GM12801 (cell line): Measurements from ENCODE around the gene IQCK.

Source experiments
- TF ChIP-seq, protein P1 (sequence below): IDR thresholded peaks from one replicate; pipeline ENCODE4 v1.5.1; 2011; ENCODE audit warnings: control low read depth; ENCODE audit not compliant: insufficient read length; ENCODE audit errors: extremely low read depth

The IQCK gene

DNA sequence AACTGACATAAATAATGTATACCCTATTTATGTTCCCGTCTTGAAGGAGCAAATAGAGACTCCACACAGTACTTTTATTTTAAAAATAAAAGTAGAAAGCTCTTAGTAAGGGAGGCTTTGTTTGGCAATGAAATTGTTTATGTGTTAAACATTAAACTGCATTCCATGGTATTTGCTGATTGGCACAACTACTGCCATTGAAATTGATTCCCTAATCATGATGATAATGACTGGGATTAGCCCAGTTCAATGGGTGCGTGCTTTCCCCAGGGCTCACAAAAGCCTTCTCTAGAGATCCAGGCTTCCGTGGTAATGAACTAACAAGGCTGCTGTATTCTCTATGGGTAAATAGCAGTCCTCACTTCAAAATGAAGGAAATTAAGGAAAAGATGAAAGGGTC lies 99.1 kb downstream of the IQCK start:
- TF ChIP-seq, protein P1, sequence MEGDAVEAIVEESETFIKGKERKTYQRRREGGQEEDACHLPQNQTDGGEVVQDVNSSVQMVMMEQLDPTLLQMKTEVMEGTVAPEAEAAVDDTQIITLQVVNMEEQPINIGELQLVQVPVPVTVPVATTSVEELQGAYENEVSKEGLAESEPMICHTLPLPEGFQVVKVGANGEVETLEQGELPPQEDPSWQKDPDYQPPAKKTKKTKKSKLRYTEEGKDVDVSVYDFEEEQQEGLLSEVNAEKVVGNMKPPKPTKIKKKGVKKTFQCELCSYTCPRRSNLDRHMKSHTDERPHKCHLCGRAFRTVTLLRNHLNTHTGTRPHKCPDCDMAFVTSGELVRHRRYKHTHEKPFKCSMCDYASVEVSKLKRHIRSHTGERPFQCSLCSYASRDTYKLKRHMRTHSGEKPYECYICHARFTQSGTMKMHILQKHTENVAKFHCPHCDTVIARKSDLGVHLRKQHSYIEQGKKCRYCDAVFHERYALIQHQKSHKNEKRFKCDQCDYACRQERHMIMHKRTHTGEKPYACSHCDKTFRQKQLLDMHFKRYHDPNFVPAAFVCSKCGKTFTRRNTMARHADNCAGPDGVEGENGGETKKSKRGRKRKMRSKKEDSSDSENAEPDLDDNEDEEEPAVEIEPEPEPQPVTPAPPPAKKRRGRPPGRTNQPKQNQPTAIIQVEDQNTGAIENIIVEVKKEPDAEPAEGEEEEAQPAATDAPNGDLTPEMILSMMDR: no peak

GRCh38 chr16:19817875-19818274 lies 99.8 kb downstream of the IQCK start:
- TF ChIP-seq, protein P1: no peak

DNA sequence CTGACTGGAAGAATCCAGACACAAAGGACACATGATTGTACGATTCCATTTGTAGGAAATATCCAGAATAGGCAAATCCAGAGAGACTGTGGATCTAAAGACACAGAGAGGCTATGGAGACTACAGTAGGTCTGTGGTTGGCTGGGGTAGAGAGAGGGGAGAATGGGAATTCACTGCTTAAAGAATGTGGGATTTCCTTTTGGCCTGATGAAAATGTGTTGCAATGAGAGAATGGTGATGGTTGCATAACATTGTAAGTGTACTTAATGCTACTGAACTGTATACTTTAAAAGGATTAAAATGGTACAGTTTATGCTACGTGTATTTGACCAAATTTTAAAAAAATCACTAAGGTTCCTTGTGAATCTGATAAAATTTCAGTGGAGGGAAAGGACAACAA lies 104.5 kb downstream of the IQCK start:
- TF ChIP-seq, protein P1: no peak

DNA sequence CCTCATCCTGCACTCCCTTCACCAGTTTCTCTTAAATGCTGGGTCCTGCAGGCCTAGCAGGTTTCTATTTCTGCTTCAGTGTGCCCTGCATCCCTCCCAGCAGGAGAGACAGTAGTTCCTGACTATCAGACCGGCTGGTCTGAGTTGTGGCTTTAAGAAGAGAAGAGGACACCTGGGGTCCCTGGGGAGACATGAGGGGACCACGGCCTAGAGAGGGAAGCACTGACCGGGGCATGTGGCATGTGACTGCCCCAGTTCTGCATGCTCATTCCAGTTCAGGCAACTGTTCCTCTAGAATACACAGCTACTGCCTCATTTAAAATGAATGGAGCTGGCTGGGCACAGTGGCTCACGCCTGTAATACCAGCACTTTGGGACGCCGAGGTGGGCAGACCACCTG lies 105.3 kb downstream of the IQCK start:
- TF ChIP-seq, protein P1: no peak

DNA sequence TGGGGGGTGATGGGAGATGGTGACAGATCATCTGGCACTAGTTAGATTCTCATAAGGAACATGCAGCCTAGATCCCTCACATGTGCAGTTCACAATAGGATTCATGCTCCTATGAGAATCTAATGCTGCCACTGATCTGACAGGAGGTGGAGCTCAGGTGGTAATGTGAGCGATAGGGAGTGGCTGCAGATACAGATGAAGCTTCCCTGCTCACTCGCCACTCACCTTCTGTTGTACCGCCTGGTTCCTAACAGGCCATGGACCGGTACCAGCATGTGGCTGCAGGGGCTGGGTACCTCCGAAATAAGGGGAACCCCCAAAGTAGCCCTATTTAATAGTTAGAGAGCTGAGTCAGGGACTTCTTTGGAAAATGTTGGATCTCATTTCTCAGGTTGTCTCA lies 106.1 kb downstream of the IQCK start:
- TF ChIP-seq, protein P1: no peak

DNA sequence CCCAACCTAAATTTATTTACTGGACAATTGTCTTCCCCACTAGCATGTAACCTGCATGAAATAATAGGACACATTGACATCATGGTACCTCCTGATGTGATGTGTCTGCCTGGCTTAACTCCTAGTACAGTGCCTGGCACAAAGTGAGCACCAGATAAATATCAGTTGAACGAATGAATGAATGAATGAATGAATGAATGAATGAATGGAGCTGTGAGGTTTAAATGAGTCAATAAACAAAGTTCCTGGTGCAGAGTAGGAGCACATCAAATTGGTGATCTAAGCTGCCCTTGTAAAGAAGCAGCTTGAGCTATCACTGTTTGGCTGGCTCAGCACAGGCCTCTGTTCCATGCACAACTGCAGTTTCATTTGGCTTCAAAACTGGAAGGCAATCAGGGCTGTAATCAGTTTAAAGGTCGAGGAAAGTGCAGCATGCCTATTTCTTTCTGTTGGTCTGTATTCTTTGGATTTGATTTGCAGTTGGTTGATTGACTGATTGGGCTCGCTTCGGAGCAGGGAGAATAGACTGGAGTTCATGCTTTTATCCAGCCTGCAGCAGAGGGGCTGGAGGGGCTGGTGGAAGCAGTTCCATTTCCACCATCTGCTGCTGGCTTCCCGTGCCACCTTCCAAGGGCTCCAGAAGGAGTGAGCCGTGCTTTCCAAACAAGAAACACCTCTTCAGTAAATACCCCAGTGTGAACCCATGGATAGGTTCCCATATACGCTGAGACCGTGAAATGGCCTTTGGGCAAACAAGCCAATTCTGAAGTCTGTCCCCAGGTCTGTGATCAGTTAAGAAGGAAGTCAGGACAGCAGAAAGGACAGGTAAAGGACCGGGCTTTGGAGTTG lies 112.0 kb downstream of the IQCK start:
- TF ChIP-seq, protein P1: no peak

- TF ChIP-seq, protein P1: no peak
These were observed 113.0 kb downstream of the IQCK start for GRCh38 chr16:19830902-19831560.
